Tibial nerve (tissue), 4 donors: Measurements from ENCODE around the gene GPHA2.

Source experiments
- CTCF ChIP-seq, 5 experiments: fragments of 200-600 bp in 3 of 5; fragments of 450-650 bp in 2 of 5; sonication (generic) in 3 of 5; IDR thresholded peaks; one replicate each; pipeline ENCODE4 v1.5.1; 2016 to 2019; ENCODE audit warnings: antibody characterized with exemption in 5 of 5, mild to moderate bottlenecking in 3 of 5, moderate library complexity in 2 of 5
- EP300 ChIP-seq, 2 donors: sonication (generic); formaldehyde crosslinking; IDR thresholded peaks; one replicate each; pipeline ENCODE4 v1.6.1; 2017; ENCODE audit warnings: antibody characterized with exemption in 2 of 2, mild to moderate bottlenecking in 1 of 2
- POLR2A ChIP-seq, 2 donors: fragments of 450-650 bp; IDR thresholded peaks; one replicate each; pipeline ENCODE4 v1.6.1; 2017; ENCODE audit warnings: antibody characterized with exemption in 2 of 2, mild to moderate bottlenecking in 2 of 2, moderate library complexity in 2 of 2

GRCh38 chr11:64915376-64915887 lies 20.3 kb downstream of the GPHA2 start:
- TF ChIP-seq CTCF (IDR thresholded peaks at IDR 0.05) (no peak), POLR2A (IDR thresholded peaks at IDR 0.05) (no peak), EP300 (IDR thresholded peaks at IDR 0.05) (no peak)
